Upper lobe of left lung (tissue), 6 donors: ENCODE results near the gene ARFRP1. TPM values are rescaled to one million over a fixed set of nuclear protein-coding genes. Genes with fewer than 3 reads are reported as not detected.

Experiments
- ATAC-seq, 2 donors: fragments of 200-7000 bp; cut with Tn5 transposase; one replicate each; pipeline ENCODE4 v1.9.1; 2022; ENCODE audit warnings: mild to moderate bottlenecking in 2 of 2, moderate library complexity in 2 of 2; ENCODE audit not compliant: low FRiP score in 2 of 2
- DNase-seq, 2 donors: peaks; one replicate each; pipeline ENCODE4 v3.0.0-alpha.2; 2019 to 2020
- H3K27ac ChIP-seq, 4 donors: fragments of 200-600 bp; sonication (generic); one replicate each; pipeline ENCODE4 v1.5.1; 2016 to 2019
- H3K27me3 ChIP-seq, 4 donors: fragments of 200-600 bp; sonication (generic); one replicate each; pipeline ENCODE4 v1.5.1; 2017 to 2019
- H3K36me3 ChIP-seq, 4 donors: fragments of 200-600 bp; sonication (generic); one replicate each; pipeline ENCODE4 v1.5.1; 2016 to 2019
- H3K4me1 ChIP-seq, 4 donors: fragments of 200-600 bp; sonication (generic); one replicate each; pipeline ENCODE4 v1.5.1; 2018 to 2019
- H3K4me3 ChIP-seq, 4 donors: fragments of 200-600 bp; sonication (generic); one replicate each; pipeline ENCODE4 v1.5.1; 2017 to 2019; ENCODE audit warnings: mild to moderate bottlenecking in 2 of 4, moderate library complexity in 1 of 4
- H3K9me3 ChIP-seq, 4 donors: fragments of 200-600 bp; sonication (generic); one replicate each; pipeline ENCODE4 v1.5.1; 2018 to 2019
- EP300 ChIP-seq, 4 donors: sonication (generic); formaldehyde crosslinking; IDR thresholded peaks; one replicate each; pipeline ENCODE4 v1.5.1; 2017; ENCODE audit warnings: antibody characterized with exemption in 4 of 4, control low read depth in 2 of 4
- POLR2A ChIP-seq, 4 donors: fragments of 450-650 bp; IDR thresholded peaks; one replicate each; pipeline ENCODE4 v1.5.1; 2016 to 2017; ENCODE audit warnings: antibody characterized with exemption in 4 of 4, mild to moderate bottlenecking in 2 of 4
- POLR2AphosphoS5 ChIP-seq, 2 donors: sonication (generic); formaldehyde crosslinking; IDR thresholded peaks; one replicate each; pipeline ENCODE4 v1.5.1; 2017; ENCODE audit warnings: antibody characterized with exemption in 2 of 2
- WGBS, 2 donors: methylation state at CpG; one replicate each; pipeline ENCODE4 v1.1.5; 2017 to 2018; 5-methylcytosine and 5-hydroxymethylcytosine counted together
- total RNA-seq, 6 donors: library from RNA; depleted of rRNA in 4 of 6; stranded (reverse); fragments of >200 nt in 4 of 6; gene quantifications; one replicate each; pipeline versions ENCODE4 v1.1.0 to v1.2.1, GENCODE V29; 2016 to 2021
- TF ChIP-seq, protein P1 (sequence below), 6 experiments: fragments of 450-650 bp in 4 of 6; fragments of 200-600 bp in 2 of 6; sonication (generic) in 2 of 6; IDR thresholded peaks; one replicate each; pipeline ENCODE4 v1.5.1; 2016 to 2019; ENCODE audit warnings: antibody characterized with exemption in 6 of 6
- donor health status: DM: no; HTN: no; CAD: no; lungs with moderate emphysema.
- donor health status: DM: no; HTN: yes; CAD: no; lungs with severe emphysema.

ARFRP1 gene
- total RNA-seq, 6 donors from 2014 or later, result 26.8 to 56.4 (median 46.3) TPM

DNA sequence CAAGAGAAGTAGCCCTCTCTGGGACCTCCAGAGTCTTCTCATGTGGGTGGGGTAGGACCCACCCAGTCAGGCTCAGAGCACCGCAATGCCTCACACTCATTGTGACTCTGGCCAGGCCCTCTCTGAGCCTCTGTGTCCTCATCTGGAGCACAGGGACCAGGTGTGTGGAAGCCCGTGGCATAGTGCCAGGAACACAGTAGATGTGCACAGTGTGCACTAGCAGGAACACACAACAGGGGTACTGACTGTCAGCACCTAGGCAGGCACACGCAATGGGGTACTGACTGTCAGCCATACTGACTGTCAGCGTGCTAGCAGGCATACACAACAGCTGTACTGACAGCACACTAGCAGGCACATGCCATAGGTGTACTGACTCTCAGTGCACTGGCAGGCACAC, 52.5 kb downstream of the ARFRP1 start:
- Histone ChIP-seq H3K36me3 (peaks cover 0 to 2% (median 0%) of the 10 kb centered on the region in 4 donors), H3K27me3 (peaks cover 0 to 12% (median 6%) of the 10 kb centered on the region in 4 donors), H3K4me1 (peaks cover 43 to 53% (median 49%) of the 10 kb centered on the region in 4 donors), H3K9me3 (no peaks in the 10 kb centered on the region), H3K27ac (no peak overlapping the region), H3K4me3 (no peak overlapping the region)
- no peak for ATAC-seq
- 88 to 100% methylated on average over 1 to 4 of the region's 4 CpGs for WGBS, 2 donors
- DNase-seq, result no peak
- TF ChIP-seq, protein P1, sequence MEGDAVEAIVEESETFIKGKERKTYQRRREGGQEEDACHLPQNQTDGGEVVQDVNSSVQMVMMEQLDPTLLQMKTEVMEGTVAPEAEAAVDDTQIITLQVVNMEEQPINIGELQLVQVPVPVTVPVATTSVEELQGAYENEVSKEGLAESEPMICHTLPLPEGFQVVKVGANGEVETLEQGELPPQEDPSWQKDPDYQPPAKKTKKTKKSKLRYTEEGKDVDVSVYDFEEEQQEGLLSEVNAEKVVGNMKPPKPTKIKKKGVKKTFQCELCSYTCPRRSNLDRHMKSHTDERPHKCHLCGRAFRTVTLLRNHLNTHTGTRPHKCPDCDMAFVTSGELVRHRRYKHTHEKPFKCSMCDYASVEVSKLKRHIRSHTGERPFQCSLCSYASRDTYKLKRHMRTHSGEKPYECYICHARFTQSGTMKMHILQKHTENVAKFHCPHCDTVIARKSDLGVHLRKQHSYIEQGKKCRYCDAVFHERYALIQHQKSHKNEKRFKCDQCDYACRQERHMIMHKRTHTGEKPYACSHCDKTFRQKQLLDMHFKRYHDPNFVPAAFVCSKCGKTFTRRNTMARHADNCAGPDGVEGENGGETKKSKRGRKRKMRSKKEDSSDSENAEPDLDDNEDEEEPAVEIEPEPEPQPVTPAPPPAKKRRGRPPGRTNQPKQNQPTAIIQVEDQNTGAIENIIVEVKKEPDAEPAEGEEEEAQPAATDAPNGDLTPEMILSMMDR (IDR thresholded peaks at IDR 0.05), result no peak
- TF ChIP-seq POLR2AphosphoS5 (IDR thresholded peaks at IDR 0.05) (no peak), EP300 (IDR thresholded peaks at IDR 0.05) (no peak), POLR2A (IDR thresholded peaks at IDR 0.05) (no peak)

DNA sequence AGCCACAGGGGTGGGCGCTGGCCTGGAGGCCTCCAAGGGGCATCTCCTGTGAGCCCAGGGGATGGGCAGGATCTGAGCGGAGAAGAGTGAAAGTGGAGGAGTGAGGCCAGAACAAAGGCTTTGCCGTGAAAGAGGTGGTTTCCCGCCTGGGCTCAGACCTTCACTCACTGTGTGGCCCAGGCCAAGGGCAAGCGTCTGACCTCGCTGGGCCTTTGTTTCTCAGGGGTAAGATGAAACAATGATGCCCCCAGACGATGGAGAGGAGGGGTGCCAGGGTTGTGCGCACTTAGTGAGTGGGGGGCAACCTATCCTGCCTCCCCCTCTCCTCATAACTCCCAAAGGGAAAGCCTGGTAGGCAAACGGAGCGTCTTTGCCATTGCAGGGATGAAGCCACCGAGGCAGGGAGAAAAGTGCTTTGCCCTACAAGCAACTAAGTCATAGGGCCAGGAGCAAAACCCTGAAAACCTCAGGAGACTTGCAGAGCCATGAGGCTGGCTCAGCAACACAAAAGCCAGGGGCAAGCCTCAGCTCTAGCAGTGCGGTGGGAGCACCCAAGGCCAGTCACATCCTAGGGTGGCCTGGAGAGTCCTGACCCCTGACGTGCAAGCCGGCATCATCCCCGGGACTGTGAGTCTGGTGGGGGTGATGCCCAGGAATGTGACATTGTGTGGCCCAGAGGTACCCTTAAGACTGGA, 53.7 kb downstream of the ARFRP1 start:
- no peak for ATAC-seq
- Histone ChIP-seq H3K9me3 (no peaks in the 10 kb centered on the region), H3K4me1 (peaks cover 35 to 46% (median 42%) of the 10 kb centered on the region in 4 donors), H3K36me3 (no peaks in the 10 kb centered on the region), H3K27ac (peak overlapping the region in 3 of 4 donors; percentile 23 to 69 (median 46)), H3K27me3 (peaks cover 0 to 12% (median 6%) of the 10 kb centered on the region in 4 donors), H3K4me3 (peak overlapping the region in 3 of 4 donors; percentile 59 to 73 (median 61))
- TF ChIP-seq EP300 (IDR thresholded peaks at IDR 0.05), result no peak
- TF ChIP-seq POLR2A (IDR thresholded peaks at IDR 0.05), result no peak
- TF ChIP-seq, protein P1 (IDR thresholded peaks at IDR 0.05), result no peak
- TF ChIP-seq POLR2AphosphoS5 (IDR thresholded peaks at IDR 0.05), result no peak
- DNase-seq, result no peak
- 48 to 50% methylated on average over 10 to 15 of the region's 15 CpGs for WGBS, 2 donors

DNA sequence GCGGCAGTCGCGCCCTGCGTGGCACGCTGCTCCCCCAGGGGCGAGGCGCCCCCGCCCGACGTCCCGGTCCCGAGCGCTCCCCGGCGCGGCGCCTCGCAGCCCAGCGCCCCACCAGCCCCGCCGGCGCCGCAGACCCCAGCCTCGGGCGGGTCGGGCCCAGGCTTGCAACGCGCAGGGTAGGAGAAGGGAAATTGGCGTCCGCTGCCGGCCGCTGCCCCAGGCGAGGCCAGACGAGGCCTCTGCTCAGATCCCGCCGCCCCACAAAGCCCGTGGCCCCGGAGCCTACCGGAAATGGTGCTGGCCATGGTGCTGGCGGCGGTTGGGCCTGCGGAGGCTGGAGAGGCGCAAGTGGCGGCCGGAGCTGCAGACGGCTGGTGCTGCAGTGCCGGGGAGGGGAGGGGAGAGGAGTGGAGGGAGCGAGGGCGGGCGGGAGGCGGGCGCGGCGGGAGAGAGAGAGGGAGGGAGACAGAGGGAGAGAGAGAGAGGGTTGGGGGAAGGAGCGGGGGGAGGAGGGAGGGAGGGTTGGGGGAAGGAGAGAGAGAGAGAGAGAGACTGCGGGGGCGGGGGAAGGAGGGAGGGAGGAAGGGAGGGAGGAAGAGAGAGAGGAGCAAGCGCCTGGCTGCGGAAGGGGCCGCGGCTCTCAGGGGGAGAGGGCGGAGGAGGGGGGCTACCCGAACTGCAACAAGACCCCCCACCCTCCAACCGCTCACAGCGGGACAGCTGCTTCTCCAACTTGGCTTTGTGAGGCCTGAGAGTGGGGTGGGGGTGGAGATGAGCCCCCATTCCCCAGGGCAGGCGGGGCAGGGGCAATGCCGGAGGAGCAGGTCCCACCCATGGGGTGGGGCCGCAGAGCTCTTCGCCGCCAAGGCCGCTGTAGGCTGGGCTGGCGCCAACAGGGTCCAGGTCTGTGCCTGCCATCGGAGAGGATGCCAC, 54.5 kb downstream of the ARFRP1 start, which contains the start of gene STMN3:
TSS of gene STMN3 (minus strand) at position 384 of the 933 bp plus-strand sequence. CDS start at position 305, 79 bp downstream.
- H3K27me3 ChIP-seq, result peaks cover 0 to 12% (median 6%) of the 10 kb centered on the region in 4 donors
- peak; percentile 30 to 36 for TF ChIP-seq POLR2AphosphoS5 (IDR thresholded peaks at IDR 0.05)
- no peak for TF ChIP-seq EP300 (IDR thresholded peaks at IDR 0.05)
- H3K4me3 ChIP-seq, result peak within 1 kb of the TSS; percentile 46 to 73 (median 60)
- DNase-seq (peak; percentile 82 to 95), ATAC-seq (peak; percentile 77 to 86)
- H3K27ac ChIP-seq, result peak within 1 kb of the TSS; percentile 23 to 69 (median 35)
- WGBS, 2 donors, result 1% methylated on average over 9 to 14 of the region's 73 CpGs
- H3K36me3 ChIP-seq, result no peaks in the 10 kb centered on the region
- no peaks in the 10 kb centered on the region for H3K9me3 ChIP-seq
- peaks cover 32 to 41% (median 36%) of the 10 kb centered on the region in 4 donors for H3K4me1 ChIP-seq

DNA sequence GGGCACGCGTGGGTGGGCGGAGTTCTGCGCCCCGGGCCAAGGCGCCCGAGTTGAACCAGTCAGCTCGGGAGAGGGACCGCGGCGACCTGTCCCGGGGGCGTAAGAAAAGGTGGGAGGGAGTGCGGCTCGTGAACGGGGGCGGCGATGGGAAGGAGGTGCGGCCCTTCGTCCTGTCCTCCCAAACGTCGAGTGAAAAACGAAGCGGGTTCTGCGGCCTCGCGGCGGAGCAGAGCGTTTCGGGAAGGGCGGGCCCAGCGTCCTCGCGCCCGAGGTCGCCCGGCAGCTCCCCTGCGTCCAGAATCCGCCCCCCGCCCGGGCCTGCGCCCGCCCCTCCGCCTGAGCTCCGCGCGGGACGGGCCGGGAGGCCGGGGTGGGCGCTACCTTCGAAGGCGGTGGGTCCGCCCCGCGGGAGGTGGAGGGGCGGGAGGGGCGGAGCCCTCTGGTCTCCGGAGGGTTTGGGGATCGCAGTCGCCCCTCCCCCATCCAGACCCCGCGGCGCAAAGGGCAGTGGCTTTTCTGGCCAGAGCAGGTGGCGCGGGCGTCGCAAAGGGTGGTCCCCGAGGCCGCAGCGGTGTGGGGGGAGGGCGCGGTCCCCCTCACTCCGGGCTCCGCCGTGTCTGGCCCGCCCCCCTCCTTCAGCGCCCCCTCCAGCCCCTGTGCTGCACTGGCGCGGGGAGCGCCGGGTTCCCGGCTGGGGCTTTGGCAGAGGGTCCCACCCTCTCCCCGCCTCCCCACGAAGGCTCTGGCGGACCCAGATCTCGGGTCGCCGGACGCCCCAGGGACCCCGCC, 55.4 kb downstream of the ARFRP1 start:
- Histone ChIP-seq H3K36me3 (no peaks in the 10 kb centered on the region), H3K27ac (peak overlapping the region in 2 of 4 donors; percentile 24 to 26), H3K4me1 (peaks cover 27 to 34% (median 30%) of the 10 kb centered on the region in 4 donors), H3K9me3 (no peaks in the 10 kb centered on the region), H3K27me3 (peaks cover 0 to 12% (median 6%) of the 10 kb centered on the region in 4 donors), H3K4me3 (peak overlapping the region; percentile 46 to 73 (median 60))
- 0 to 1% methylated on average over 17 to 40 of the region's 91 CpGs for WGBS, 2 donors
- ATAC-seq (peak in 1 of 2 donors; percentile 54), DNase-seq (peak in 1 of 2 donors; percentile 90)
- no peak for TF ChIP-seq POLR2A (IDR thresholded peaks at IDR 0.05)
- TF ChIP-seq, protein P1 (IDR thresholded peaks at IDR 0.05), result no peak
- TF ChIP-seq POLR2AphosphoS5 (IDR thresholded peaks at IDR 0.05), result no peak
- TF ChIP-seq EP300 (IDR thresholded peaks at IDR 0.05), result no peak
